Measurements from ENCODE around the gene CRAMP1. TPM values are rescaled to one million over a fixed set of nuclear protein-coding genes. Genes with fewer than 3 reads are reported as not detected.

The CRAMP1 gene, protein sequence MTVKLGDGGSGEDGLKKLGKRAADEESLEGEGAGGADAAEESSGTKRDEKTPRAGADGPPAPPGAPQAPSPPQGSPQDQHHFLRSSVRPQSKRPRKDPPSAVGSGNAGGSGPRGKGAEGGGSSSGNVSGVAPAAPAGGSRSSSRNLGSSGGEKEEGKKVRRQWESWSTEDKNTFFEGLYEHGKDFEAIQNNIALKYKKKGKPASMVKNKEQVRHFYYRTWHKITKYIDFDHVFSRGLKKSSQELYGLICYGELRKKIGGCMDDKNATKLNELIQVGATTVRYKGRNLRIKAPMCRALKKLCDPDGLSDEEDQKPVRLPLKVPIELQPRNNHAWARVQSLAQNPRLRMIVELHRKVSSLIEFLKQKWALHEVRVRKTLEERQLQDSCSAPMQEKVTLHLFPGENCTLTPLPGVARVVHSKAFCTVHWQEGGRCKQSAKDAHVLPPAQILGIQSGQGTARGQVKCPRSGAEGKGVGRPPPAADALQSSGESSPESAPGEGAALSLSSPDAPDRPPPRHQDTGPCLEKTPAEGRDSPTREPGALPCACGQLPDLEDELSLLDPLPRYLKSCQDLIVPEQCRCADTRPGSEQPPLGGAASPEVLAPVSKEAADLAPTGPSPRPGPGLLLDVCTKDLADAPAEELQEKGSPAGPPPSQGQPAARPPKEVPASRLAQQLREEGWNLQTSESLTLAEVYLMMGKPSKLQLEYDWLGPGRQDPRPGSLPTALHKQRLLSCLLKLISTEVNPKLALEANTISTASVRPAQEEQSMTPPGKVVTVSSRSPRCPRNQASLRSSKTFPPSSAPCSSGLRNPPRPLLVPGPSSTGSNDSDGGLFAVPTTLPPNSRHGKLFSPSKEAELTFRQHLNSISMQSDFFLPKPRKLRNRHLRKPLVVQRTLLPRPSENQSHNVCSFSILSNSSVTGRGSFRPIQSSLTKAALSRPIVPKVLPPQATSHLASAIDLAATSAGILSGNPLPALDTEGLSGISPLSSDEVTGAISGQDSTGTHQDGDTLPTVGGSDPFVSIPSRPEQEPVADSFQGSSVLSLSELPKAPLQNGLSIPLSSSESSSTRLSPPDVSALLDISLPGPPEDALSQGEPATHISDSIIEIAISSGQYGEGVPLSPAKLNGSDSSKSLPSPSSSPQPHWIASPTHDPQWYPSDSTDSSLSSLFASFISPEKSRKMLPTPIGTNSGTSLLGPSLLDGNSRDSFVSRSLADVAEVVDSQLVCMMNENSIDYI (N-terminal part only)
- total RNA-seq (2014; rRNA removed; shearing (Covaris generic); ENCODE audit: low replicate concordance): 7.6 TPM in 2 replicates

GRCh38 chr16:1612320-1613111 lies at the start of gene CRAMP1:
TSS of gene CRAMP1 (plus strand) at chr16:1612360. CDS start at chr16:1614640, 2,280 bp downstream.
- no peaks in the 10 kb centered on the region for H3K9me3 ChIP-seq (ENCODE audit: low read length)
- peaks cover 12% of the 10 kb centered on the region; the same call in 1 of the 2 replicates for H4K20me1 ChIP-seq (ENCODE audit: insufficient read depth, low read depth, low read length)
- peak within 1 kb of the TSS; percentile 45 for H3K27ac ChIP-seq (ENCODE audit: low read length)
- H3K79me2 ChIP-seq (ENCODE audit: low read length): peaks cover 59% of the 10 kb centered on the region
- H3K4me2 ChIP-seq (ENCODE audit: low read depth, low read length, poor library complexity, severe bottlenecking): peak within 1 kb of the TSS; percentile 100
- H3K4me3 ChIP-seq (ENCODE audit: low read length): peak within 1 kb of the TSS; percentile 99
- H3K9ac ChIP-seq (ENCODE audit: low read length): peak within 1 kb of the TSS; percentile 98
- no peaks in the 10 kb centered on the region for H3K9me2 ChIP-seq (replicated peaks; ENCODE audit: insufficient read depth, low read length)
- peak within 1 kb of the TSS; percentile 5; the same call in 1 of the 2 replicates for H2AFZ ChIP-seq (ENCODE audit: low read length)
- H3K27me3 ChIP-seq (ENCODE audit: low read length): no peaks in the 10 kb centered on the region
- peaks cover 10% of the 10 kb centered on the region; the same call in 1 of the 2 replicates for H3K36me3 ChIP-seq (ENCODE audit: insufficient read depth, low read length)
- H3K4me1 ChIP-seq (ENCODE audit: low read length): peaks cover 30% of the 10 kb centered on the region
- DNase-seq: peak; percentile 69

DNA sequence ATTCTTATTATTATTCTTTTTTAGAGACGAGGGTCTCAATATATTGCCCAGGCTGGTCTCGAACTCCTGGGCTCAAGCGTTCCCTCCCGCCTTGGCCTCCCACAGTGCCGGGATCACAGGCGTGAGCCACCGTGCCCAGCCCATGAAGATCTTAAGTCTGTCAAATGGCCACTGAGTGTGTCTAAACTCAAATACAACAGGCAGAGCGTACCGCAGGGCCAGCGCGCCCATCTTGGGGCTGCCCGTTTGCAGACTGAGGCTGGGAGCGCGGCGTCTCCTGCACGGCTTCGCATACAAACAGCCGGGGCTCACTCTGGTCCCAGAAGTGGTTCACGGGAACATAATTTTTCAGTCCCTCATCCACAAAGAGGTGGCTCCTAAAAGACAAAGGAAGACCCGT lies 48.4 kb upstream of the CRAMP1 start:
- H2AFZ ChIP-seq (ENCODE audit: low read length): no peak overlapping the region
- no peak for DNase-seq

GRCh38 chr16:1564325-1564724 lies 47.8 kb upstream of the CRAMP1 start:
- no peaks in the 10 kb centered on the region for H3K9me2 ChIP-seq (replicated peaks; ENCODE audit: insufficient read depth, low read length)
- no peaks in the 10 kb centered on the region for H3K9me3 ChIP-seq (ENCODE audit: low read length)

More for the DNA sequence above, 48.4 kb upstream of the CRAMP1 start:
- H3K4me1 ChIP-seq (ENCODE audit: low read length): no peaks in the 10 kb centered on the region
- no peak overlapping the region for H3K9ac ChIP-seq (ENCODE audit: low read length)
- no peak overlapping the region for H3K27ac ChIP-seq (ENCODE audit: low read length)
- no peaks in the 10 kb centered on the region for H3K9me3 ChIP-seq (ENCODE audit: low read length)
- H3K4me3 ChIP-seq (ENCODE audit: low read length): no peak overlapping the region
- no peaks in the 10 kb centered on the region for H3K27me3 ChIP-seq (ENCODE audit: low read length)
- H3K4me2 ChIP-seq (ENCODE audit: low read depth, low read length, poor library complexity, severe bottlenecking): no peak overlapping the region
- 0 out of 2 replicates have a peak, but pooled peaks cover 2% of the 10 kb centered on the region for H3K36me3 ChIP-seq (ENCODE audit: insufficient read depth, low read length)
- H4K20me1 ChIP-seq (ENCODE audit: insufficient read depth, low read depth, low read length): no peaks in the 10 kb centered on the region
- no peaks in the 10 kb centered on the region for H3K9me2 ChIP-seq (replicated peaks; ENCODE audit: insufficient read depth, low read length)
- no peaks in the 10 kb centered on the region for H3K79me2 ChIP-seq (ENCODE audit: low read length)

DNA sequence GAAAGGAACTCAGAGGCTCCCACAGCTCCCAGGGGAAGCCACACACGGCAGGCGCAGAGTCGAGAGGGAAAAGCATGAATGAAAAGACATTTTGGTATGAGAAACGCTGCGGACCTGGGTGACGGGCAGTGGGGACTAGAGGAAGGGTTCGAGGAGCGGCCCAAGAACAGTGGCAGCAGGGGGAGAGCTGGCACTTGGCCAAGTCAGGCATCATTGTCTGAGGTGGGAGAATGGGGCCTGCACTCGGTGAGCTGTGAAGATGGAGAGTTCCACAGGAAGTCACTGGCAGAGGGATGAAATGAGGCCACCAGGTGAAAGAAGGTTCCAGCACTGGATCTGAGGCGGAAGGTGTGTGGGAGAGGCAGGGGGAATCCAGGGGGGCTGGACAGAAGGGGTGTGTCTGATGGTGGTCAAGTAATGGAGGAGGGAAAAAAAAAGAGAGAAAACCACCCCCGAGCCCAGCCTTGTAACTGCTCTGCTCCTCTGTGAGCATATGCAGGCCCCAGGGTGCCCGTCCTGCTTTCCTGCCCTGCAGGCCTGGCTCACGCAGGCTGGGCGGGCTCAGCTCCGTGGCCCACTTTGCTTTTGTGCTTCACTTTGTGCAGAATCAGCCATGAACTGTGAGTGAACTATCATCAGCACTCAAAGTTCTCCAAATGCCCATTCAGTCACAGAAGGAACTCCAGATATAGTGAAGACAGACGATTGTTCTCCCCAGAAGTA lies 46.9 kb upstream of the CRAMP1 start:
- H3K27ac ChIP-seq (ENCODE audit: low read length): no peak overlapping the region
- no peaks in the 10 kb centered on the region for H3K79me2 ChIP-seq (ENCODE audit: low read length)
- no peak overlapping the region for H3K9ac ChIP-seq (ENCODE audit: low read length)
- 0 out of 2 replicates have a peak, but pooled peaks cover 2% of the 10 kb centered on the region for H3K36me3 ChIP-seq (ENCODE audit: insufficient read depth, low read length)
- no peak overlapping the region for H3K4me3 ChIP-seq (ENCODE audit: low read length)
- no peaks in the 10 kb centered on the region for H3K9me3 ChIP-seq (ENCODE audit: low read length)
- no peak for DNase-seq
- no peaks in the 10 kb centered on the region for H3K27me3 ChIP-seq (ENCODE audit: low read length)
- no peaks in the 10 kb centered on the region for H3K9me2 ChIP-seq (replicated peaks; ENCODE audit: insufficient read depth, low read length)
- H2AFZ ChIP-seq (ENCODE audit: low read length): no peak overlapping the region
- no peaks in the 10 kb centered on the region for H4K20me1 ChIP-seq (ENCODE audit: insufficient read depth, low read depth, low read length)
- no peaks in the 10 kb centered on the region for H3K4me1 ChIP-seq (ENCODE audit: low read length)
- H3K4me2 ChIP-seq (ENCODE audit: low read depth, low read length, poor library complexity, severe bottlenecking): no peak overlapping the region

More at GRCh38 chr16:1564325-1564724, 47.8 kb upstream of the CRAMP1 start:
- Histone ChIP-seq H3K27me3 (ENCODE audit: low read length) (no peaks in the 10 kb centered on the region), H2AFZ (ENCODE audit: low read length) (no peak overlapping the region), H3K4me2 (ENCODE audit: low read depth, low read length, poor library complexity, severe bottlenecking) (no peak overlapping the region), H3K4me3 (ENCODE audit: low read length) (no peak overlapping the region), H3K79me2 (ENCODE audit: low read length) (no peaks in the 10 kb centered on the region), H3K9ac (ENCODE audit: low read length) (no peak overlapping the region), H3K36me3 (ENCODE audit: insufficient read depth, low read length) (0 out of 2 replicates have a peak, but pooled peaks cover 2% of the 10 kb centered on the region), H4K20me1 (ENCODE audit: insufficient read depth, low read depth, low read length) (no peaks in the 10 kb centered on the region), H3K27ac (ENCODE audit: low read length) (no peak overlapping the region), H3K4me1 (ENCODE audit: low read length) (no peaks in the 10 kb centered on the region)
- no peak for DNase-seq

- Histone ChIP-seq H3K9ac (ENCODE audit: low read length) (no peak overlapping the region), H3K79me2 (ENCODE audit: low read length) (no peaks in the 10 kb centered on the region), H3K9me2 (replicated peaks; ENCODE audit: insufficient read depth, low read length) (no peaks in the 10 kb centered on the region), H2AFZ (ENCODE audit: low read length) (no peak overlapping the region), H3K4me1 (ENCODE audit: low read length) (no peaks in the 10 kb centered on the region), H3K27me3 (ENCODE audit: low read length) (no peaks in the 10 kb centered on the region), H3K4me3 (ENCODE audit: low read length) (no peak overlapping the region), H3K9me3 (ENCODE audit: low read length) (no peaks in the 10 kb centered on the region), H3K36me3 (ENCODE audit: insufficient read depth, low read length) (no peaks in the 10 kb centered on the region), H4K20me1 (ENCODE audit: insufficient read depth, low read depth, low read length) (no peaks in the 10 kb centered on the region), H3K27ac (ENCODE audit: low read length) (no peak overlapping the region), H3K4me2 (ENCODE audit: low read depth, low read length, poor library complexity, severe bottlenecking) (no peak overlapping the region)
- DNase-seq: no peak
Measured at GRCh38 chr16:1567988-1568387, 44.2 kb upstream of the CRAMP1 start.

DNA sequence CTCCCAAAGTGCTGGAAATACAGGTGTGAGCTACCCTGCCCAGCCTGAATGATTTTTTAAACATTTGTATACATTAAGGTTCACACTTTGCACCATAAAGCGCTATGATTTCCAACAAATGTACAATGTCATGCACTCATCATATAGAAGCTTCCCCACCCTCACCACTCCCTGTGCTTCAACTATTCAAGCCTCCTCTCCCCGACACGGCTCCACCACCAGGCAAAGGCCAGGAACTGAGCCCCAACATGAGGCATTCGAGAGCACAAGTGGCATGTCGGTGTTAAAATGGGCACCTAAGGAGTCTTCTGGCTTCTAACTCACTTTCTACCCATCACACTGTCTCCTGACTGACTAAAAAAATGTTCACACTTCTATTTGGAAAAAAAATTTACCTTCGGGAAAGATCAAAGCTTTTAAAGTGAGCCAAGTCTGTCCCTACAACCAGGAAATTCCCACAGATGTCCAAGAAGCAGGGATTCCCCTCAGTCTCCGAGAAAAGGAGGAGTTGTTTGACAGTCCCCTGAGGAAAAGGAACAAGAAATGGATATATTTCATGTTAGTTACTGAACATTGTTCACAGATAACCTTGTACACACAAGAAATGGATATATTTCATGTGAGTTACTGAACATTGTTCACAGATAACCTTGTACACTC lies 41.0 kb upstream of the CRAMP1 start:
- no peaks in the 10 kb centered on the region for H3K27me3 ChIP-seq (ENCODE audit: low read length)
- no peaks in the 10 kb centered on the region for H3K36me3 ChIP-seq (ENCODE audit: insufficient read depth, low read length)
- H3K9ac ChIP-seq (ENCODE audit: low read length): no peak overlapping the region
- DNase-seq: no peak
- H3K4me1 ChIP-seq (ENCODE audit: low read length): no peaks in the 10 kb centered on the region
- H3K79me2 ChIP-seq (ENCODE audit: low read length): no peaks in the 10 kb centered on the region
- no peaks in the 10 kb centered on the region for H3K9me2 ChIP-seq (replicated peaks; ENCODE audit: insufficient read depth, low read length)
- H4K20me1 ChIP-seq (ENCODE audit: insufficient read depth, low read depth, low read length): no peaks in the 10 kb centered on the region
- no peaks in the 10 kb centered on the region; the same call in 1 of the 2 replicates for H3K9me3 ChIP-seq (ENCODE audit: low read length)
- H3K4me2 ChIP-seq (ENCODE audit: low read depth, low read length, poor library complexity, severe bottlenecking): no peak overlapping the region
- no peak overlapping the region for H2AFZ ChIP-seq (ENCODE audit: low read length)
- no peak overlapping the region for H3K4me3 ChIP-seq (ENCODE audit: low read length)
- H3K27ac ChIP-seq (ENCODE audit: low read length): no peak overlapping the region
